ENCODE data around the gene PCNX2.

The PCNX2 gene

DNA sequence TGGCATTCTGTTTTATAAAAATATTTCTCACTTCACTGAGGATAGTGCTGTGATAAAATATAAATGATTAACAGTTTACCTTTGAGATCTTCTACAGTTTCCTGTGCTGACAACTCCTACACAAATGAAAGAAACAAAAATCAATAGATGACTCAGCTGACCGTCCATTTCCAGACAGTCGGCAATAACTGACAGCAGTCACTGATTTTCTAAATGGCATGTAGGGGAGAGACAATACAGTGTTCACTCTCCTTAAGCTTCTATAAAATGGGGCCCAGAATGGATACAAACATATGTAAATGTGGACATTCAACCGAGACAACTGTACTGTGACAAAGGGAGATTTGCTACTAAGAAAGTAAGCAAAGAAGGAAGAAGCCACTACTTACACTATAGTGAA lies 34.3 kb downstream of the PCNX2 start:
- H3K36me3 Mint-ChIP-seq: peaks cover 38% of the 10 kb centered on the region
- H3K27me3 Mint-ChIP-seq: no peaks in the 10 kb centered on the region
- H3K4me1 Mint-ChIP-seq: peaks cover 4% of the 10 kb centered on the region
- CTCF ChIA-PET: interaction anchor here (0.7 kb wide), 1 partner anchor 20 kb away, joined by 3 read pairs; no protein-coding TSS in a partner anchor
- no peak overlapping the region for H3K27ac Mint-ChIP-seq
- no peak for DNase-seq
- no peak overlapping the region for H3K4me3 Mint-ChIP-seq
- no peaks in the 10 kb centered on the region for H3K9me3 Mint-ChIP-seq

- Mint-ChIP-seq H3K27me3 (no peaks in the 10 kb centered on the region), H3K36me3 (peaks cover 40% of the 10 kb centered on the region), H3K9me3 (no peaks in the 10 kb centered on the region), H3K27ac (no peak overlapping the region), H3K4me3 (no peak overlapping the region), H3K4me1 (peaks cover 4% of the 10 kb centered on the region)
- no peak for DNase-seq
- CTCF ChIA-PET: no interaction called here
Measured at GRCh38 chr1:233257786-233258185, 37.7 kb downstream of the PCNX2 start.

- CTCF ChIA-PET: no interaction called here
- Mint-ChIP-seq H3K36me3 (peaks cover 38% of the 10 kb centered on the region), H3K9me3 (no peaks in the 10 kb centered on the region), H3K27me3 (no peaks in the 10 kb centered on the region), H3K27ac (no peak overlapping the region), H3K4me1 (peaks cover 4% of the 10 kb centered on the region), H3K4me3 (no peak overlapping the region)
- no peak for DNase-seq
Measured at GRCh38 chr1:233256789-233257188, 38.7 kb downstream of the PCNX2 start.

- H3K9me3 Mint-ChIP-seq: no peaks in the 10 kb centered on the region
- H3K4me3 Mint-ChIP-seq: no peak overlapping the region
- no peaks in the 10 kb centered on the region for H3K27me3 Mint-ChIP-seq
- peaks cover 37% of the 10 kb centered on the region for H3K36me3 Mint-ChIP-seq
- peaks cover under 1% of the 10 kb centered on the region for H3K4me1 Mint-ChIP-seq
- H3K27ac Mint-ChIP-seq: no peak overlapping the region
- CTCF ChIA-PET: no interaction called here
- DNase-seq: no peak
Measured at GRCh38 chr1:233256191-233256590, 39.3 kb downstream of the PCNX2 start.

GRCh38 chr1:233255145-233255544 lies 40.4 kb downstream of the PCNX2 start:
- DNase-seq: no peak
- Mint-ChIP-seq H3K4me3 (no peak overlapping the region), H3K4me1 (no peaks in the 10 kb centered on the region), H3K9me3 (no peaks in the 10 kb centered on the region), H3K36me3 (peaks cover 41% of the 10 kb centered on the region), H3K27me3 (no peaks in the 10 kb centered on the region), H3K27ac (no peak overlapping the region)
- CTCF ChIA-PET: interaction anchor here (0.9 kb wide), 1 partner anchor 39 kb away, joined by 3 read pairs; no protein-coding TSS in a partner anchor

DNA sequence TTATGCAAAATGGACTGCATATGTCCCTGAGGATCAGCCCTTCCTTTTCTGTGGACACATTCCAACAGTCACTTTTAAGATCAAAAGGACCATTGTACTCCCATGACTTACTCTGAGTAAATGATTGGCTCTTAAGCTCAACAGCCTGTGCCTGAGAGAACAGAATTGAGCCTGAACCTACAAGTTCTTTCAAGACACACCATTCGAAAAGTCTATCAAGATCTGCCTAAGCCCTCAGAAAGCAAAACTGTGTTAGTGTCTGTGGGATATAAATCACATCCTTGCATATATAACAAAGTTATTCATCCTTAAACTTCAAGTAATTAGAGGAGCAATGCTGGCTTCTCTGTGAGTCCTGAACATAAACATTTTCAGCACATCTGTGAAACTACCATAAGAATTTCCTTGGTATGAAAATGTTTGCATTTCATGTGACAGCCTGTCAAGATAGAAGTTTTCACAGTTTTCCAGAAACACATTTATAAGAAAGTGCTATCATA lies 41.6 kb downstream of the PCNX2 start:
- CTCF ChIA-PET: no interaction called here
- H3K27me3 Mint-ChIP-seq: no peaks in the 10 kb centered on the region
- H3K4me1 Mint-ChIP-seq: no peaks in the 10 kb centered on the region
- no peaks in the 10 kb centered on the region for H3K9me3 Mint-ChIP-seq
- no peak for DNase-seq
- peak overlapping the region; percentile 19 for H3K27ac Mint-ChIP-seq
- H3K36me3 Mint-ChIP-seq: peaks cover 46% of the 10 kb centered on the region
- H3K4me3 Mint-ChIP-seq: no peak overlapping the region

GRCh38 chr1:233253231-233253831 lies 42.2 kb downstream of the PCNX2 start:
- Mint-ChIP-seq H3K27ac (no peak overlapping the region), H3K36me3 (peaks cover 43% of the 10 kb centered on the region), H3K9me3 (no peaks in the 10 kb centered on the region), H3K27me3 (no peaks in the 10 kb centered on the region), H3K4me1 (no peaks in the 10 kb centered on the region), H3K4me3 (no peak overlapping the region)
- DNase-seq: no peak
- CTCF ChIA-PET: interaction anchor here (0.7 kb wide), 1 partner anchor 290 kb away, joined by 3 read pairs; no protein-coding TSS in a partner anchor

DNA sequence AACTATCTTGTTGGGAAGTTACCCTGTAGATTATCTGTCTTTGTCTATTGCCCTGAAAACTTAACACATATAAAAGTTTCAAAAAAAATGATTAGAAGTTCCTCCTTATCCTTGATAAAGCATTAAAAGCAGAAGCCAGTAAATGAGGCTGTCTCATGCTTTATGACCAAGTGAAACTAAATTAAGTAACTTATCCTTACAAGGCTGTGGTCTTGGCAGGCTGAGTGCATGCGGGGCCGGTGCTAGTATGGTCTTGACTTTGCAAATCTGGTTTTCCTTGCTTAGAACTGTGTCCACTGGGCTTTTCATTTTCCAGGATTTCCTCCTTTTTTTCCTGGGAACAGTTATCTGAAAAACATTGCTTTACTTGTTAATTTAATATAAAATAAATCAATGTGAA lies 43.1 kb downstream of the PCNX2 start:
- no peaks in the 10 kb centered on the region for H3K9me3 Mint-ChIP-seq
- CTCF ChIA-PET: interaction anchor here (0.7 kb wide), 1 partner anchor 289 kb away, joined by 3 read pairs; no protein-coding TSS in a partner anchor
- no peak for DNase-seq
- no peaks in the 10 kb centered on the region for H3K4me1 Mint-ChIP-seq
- no peaks in the 10 kb centered on the region for H3K27me3 Mint-ChIP-seq
- no peak overlapping the region for H3K4me3 Mint-ChIP-seq
- H3K27ac Mint-ChIP-seq: no peak overlapping the region
- peaks cover 37% of the 10 kb centered on the region for H3K36me3 Mint-ChIP-seq

- Mint-ChIP-seq H3K27me3 (no peaks in the 10 kb centered on the region), H3K36me3 (peaks cover 30% of the 10 kb centered on the region), H3K9me3 (no peaks in the 10 kb centered on the region), H3K27ac (no peak overlapping the region), H3K4me1 (no peaks in the 10 kb centered on the region), H3K4me3 (no peak overlapping the region)
- no peak for DNase-seq
- CTCF ChIA-PET: no interaction called here
Measured at GRCh38 chr1:233251201-233251720, 44.3 kb downstream of the PCNX2 start.

- DNase-seq: no peak
- Mint-ChIP-seq H3K4me3 (no peak overlapping the region), H3K27ac (no peak overlapping the region), H3K36me3 (peaks cover 35% of the 10 kb centered on the region), H3K27me3 (no peaks in the 10 kb centered on the region), H3K9me3 (no peaks in the 10 kb centered on the region), H3K4me1 (peaks cover 5% of the 10 kb centered on the region)
- CTCF ChIA-PET: no interaction called here
Measured at GRCh38 chr1:233248014-233248413, 47.5 kb downstream of the PCNX2 start.

DNA sequence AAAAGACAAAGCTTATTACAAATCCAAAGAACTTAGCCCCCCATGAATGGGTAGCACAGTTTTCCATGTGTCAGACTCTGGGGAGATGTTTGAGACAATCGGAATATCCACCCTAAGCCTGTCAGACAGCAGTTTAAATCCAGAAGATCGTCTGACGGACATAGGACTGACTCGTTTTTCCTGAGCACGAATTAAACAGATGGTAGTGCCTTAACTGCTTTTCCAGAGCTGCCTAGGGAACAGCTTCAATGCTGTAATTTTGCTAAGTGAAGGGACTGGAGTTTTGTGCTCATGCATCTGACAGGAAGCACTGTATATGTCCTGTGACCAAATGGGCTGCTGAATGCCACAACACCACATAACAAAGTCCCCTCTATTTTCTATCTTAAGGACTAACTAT lies 48.6 kb downstream of the PCNX2 start:
- Mint-ChIP-seq H3K9me3 (no peaks in the 10 kb centered on the region), H3K4me1 (peaks cover 5% of the 10 kb centered on the region), H3K27ac (no peak overlapping the region), H3K36me3 (peaks cover 35% of the 10 kb centered on the region), H3K27me3 (no peaks in the 10 kb centered on the region), H3K4me3 (no peak overlapping the region)
- CTCF ChIA-PET: no interaction called here
- DNase-seq: no peak

GRCh38 chr1:233245191-233245765 lies 50.2 kb downstream of the PCNX2 start:
- no peak overlapping the region for H3K4me3 Mint-ChIP-seq
- H3K4me1 Mint-ChIP-seq: peaks cover 5% of the 10 kb centered on the region
- no peaks in the 10 kb centered on the region for H3K9me3 Mint-ChIP-seq
- no peak overlapping the region for H3K27ac Mint-ChIP-seq
- no peak for DNase-seq
- CTCF ChIA-PET: no interaction called here
- H3K27me3 Mint-ChIP-seq: no peaks in the 10 kb centered on the region
- peaks cover 26% of the 10 kb centered on the region for H3K36me3 Mint-ChIP-seq

DNA sequence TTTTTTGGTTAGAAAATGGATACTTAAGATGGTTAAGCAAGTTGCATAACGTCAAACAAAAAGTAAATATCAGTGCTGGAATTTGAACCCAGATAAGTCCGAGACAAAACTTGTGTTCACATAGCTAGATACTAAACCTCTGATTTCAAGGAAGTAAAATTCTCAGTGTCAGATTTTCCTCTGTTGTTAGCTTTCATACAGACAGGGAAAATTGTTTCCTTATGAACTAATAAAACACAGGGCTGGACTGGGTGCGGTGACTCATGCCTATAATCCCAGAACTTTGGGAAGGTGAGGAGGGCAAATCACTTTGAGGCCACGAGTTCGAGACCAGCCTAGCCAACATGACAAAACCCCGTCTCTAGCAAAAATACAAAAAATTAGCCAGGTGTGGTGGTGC lies 51.3 kb downstream of the PCNX2 start:
- H3K9me3 Mint-ChIP-seq: no peaks in the 10 kb centered on the region
- no peaks in the 10 kb centered on the region for H3K27me3 Mint-ChIP-seq
- peaks cover 16% of the 10 kb centered on the region for H3K36me3 Mint-ChIP-seq
- CTCF ChIA-PET: no interaction called here
- DNase-seq: no peak
- peaks cover 5% of the 10 kb centered on the region for H3K4me1 Mint-ChIP-seq
- no peak overlapping the region for H3K4me3 Mint-ChIP-seq
- no peak overlapping the region for H3K27ac Mint-ChIP-seq

DNA sequence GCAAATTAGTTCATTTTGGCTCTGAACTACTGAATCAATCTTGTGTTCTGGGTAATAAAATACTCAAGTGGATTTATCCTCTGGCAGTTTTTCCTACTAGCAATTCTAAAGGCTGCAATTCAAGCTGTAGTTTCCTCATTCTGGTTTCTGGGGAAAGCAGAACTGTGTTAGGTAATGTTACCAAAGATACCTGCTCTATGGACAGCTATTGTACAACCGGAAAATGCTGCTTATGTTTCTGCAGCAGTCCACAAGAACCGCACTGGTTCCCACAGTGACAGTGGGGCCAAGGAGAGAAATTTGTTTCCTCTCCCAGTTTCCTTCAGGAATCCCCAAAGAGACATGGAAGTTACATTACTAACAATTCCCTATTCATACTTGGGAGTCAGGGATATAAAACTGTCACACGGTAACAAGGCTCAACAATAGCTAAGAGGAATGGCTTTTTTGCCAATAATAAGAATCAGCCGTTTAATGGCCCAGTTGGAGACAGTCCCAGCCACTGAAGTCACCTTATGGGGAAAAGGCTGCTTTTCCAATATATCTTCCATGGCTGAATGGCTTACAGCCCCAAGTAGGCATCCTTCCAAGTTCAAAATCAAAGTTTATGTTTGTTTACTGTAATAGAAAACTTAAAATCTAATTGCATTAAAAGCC lies 52.6 kb downstream of the PCNX2 start:
- H3K4me1 Mint-ChIP-seq: peaks cover 5% of the 10 kb centered on the region
- no peak overlapping the region for H3K27ac Mint-ChIP-seq
- CTCF ChIA-PET: interaction anchor here (1.0 kb wide), 1 partner anchor 615 kb away, joined by 3 read pairs; no protein-coding TSS in a partner anchor
- no peaks in the 10 kb centered on the region for H3K9me3 Mint-ChIP-seq
- H3K27me3 Mint-ChIP-seq: no peaks in the 10 kb centered on the region
- no peak for DNase-seq
- peaks cover 8% of the 10 kb centered on the region for H3K36me3 Mint-ChIP-seq
- H3K4me3 Mint-ChIP-seq: no peak overlapping the region

- no peak overlapping the region for H3K4me3 Mint-ChIP-seq
- peaks cover 8% of the 10 kb centered on the region for H3K36me3 Mint-ChIP-seq
- no peak for DNase-seq
- no peak overlapping the region for H3K27ac Mint-ChIP-seq
- no peaks in the 10 kb centered on the region for H3K27me3 Mint-ChIP-seq
- CTCF ChIA-PET: no interaction called here
- no peaks in the 10 kb centered on the region for H3K9me3 Mint-ChIP-seq
- peaks cover 5% of the 10 kb centered on the region for H3K4me1 Mint-ChIP-seq
Measured at GRCh38 chr1:233241759-233242158, 53.8 kb downstream of the PCNX2 start.
